ENCODE measurements around the gene PIEZO1.
A peak's percentile ranks its signal among the peaks of the same experiment; 100 is the strongest.

- peak; percentile 31; the same call in 1 of the 2 replicates for TF ChIP-seq SMC3 (IDR thresholded peaks at IDR 0.05; ENCODE audit: borderline replicate concordance, low read length)
- TF ChIP-seq USF1 (IDR thresholded peaks at IDR 0.05; ENCODE audit: borderline replicate concordance, extremely low read length, insufficient read depth, low read depth, low read length), result no peak
- TF ChIP-seq EGR1 (IDR thresholded peaks at IDR 0.05; ENCODE audit: borderline replicate concordance in 1 of 2, low read depth in 2 of 2, low read length in 2 of 2), result peak in 1 of 2 experiments; percentile 36; a peak in 1 of 3 replicates
- no peak for TF ChIP-seq ESRRA (IDR thresholded peaks at IDR 0.05; ENCODE audit: low read length)
Measured at GRCh38 chr16:88784074-88784855, 755 bp downstream of the PIEZO1 start.

Measured in GM12878 (cell line).